Glomerular visceral epithelial cell (primary cell): ENCODE measurements around the gene ASH1L.
"Not testable (repeated sequence)": the region's sequence is repeated elsewhere in the genome, so short reads cannot be mapped to it uniquely, and the experiment has no call there.

ENCODE experiments used
- DNase-seq: peaks from one replicate; pipeline ENCODE4 v3.0.0-alpha.2; 2016; ENCODE audit errors: extremely low spot score

The ASH1L gene

GRCh38 chr1:155328856-155329255 is 233.7 kb downstream of the ASH1L start:
- not testable (repeated sequence) for DNase-seq

GRCh38 chr1:155327981-155328380 is 234.6 kb downstream of the ASH1L start:
- no peak for DNase-seq

GRCh38 chr1:155326631-155327037 is 236.0 kb downstream of the ASH1L start:
- no peak for DNase-seq

GRCh38 chr1:155326020-155326526 is 236.5 kb downstream of the ASH1L start:
- DNase-seq, result no peak

- DNase-seq, result no peak
These were observed 237.1 kb downstream of the ASH1L start for GRCh38 chr1:155325603-155325893.

- peak; percentile 78 for DNase-seq
These were observed 237.6 kb downstream of the ASH1L start for GRCh38 chr1:155324717-155325602.

GRCh38 chr1:155324037-155324716 is 238.4 kb downstream of the ASH1L start:
- peak; percentile 99 for DNase-seq

GRCh38 chr1:155323729-155324036 is 238.9 kb downstream of the ASH1L start:
- DNase-seq, result peak; percentile 93

GRCh38 chr1:155322953-155323728 is 239.5 kb downstream of the ASH1L start:
- DNase-seq, result peak; percentile 98

- DNase-seq, result peak; percentile 49
These were observed 240.0 kb downstream of the ASH1L start for GRCh38 chr1:155322571-155322952.

- no peak for DNase-seq
These were observed 240.7 kb downstream of the ASH1L start for GRCh38 chr1:155321639-155322503.

GRCh38 chr1:155320661-155321617 is 241.7 kb downstream of the ASH1L start, which contains the start of gene RUSC1:
Gene RUSC1, plus strand, starts transcription at chr1:155320894. Its CDS starts 880 bp downstream, at chr1:155321774.
- no peak for DNase-seq

GRCh38 chr1:155320252-155320651 is 242.4 kb downstream of the ASH1L start:
- no peak for DNase-seq

GRCh38 chr1:155319536-155319935 is 243.1 kb downstream of the ASH1L start:
- no peak for DNase-seq

GRCh38 chr1:155318082-155318481 is 244.5 kb downstream of the ASH1L start:
- no peak for DNase-seq

GRCh38 chr1:155316922-155317321 is 245.7 kb downstream of the ASH1L start:
- no peak for DNase-seq

- DNase-seq, result no peak
These were observed 249.3 kb downstream of the ASH1L start for GRCh38 chr1:155313261-155313660.

GRCh38 chr1:155309423-155310021 is 253.1 kb downstream of the ASH1L start:
- DNase-seq, result peak; percentile 32

GRCh38 chr1:155308493-155309422 is 253.8 kb downstream of the ASH1L start, which contains the start of gene FDPS:
Gene FDPS, plus strand, starts transcription at chr1:155308866. Its CDS starts 924 bp downstream, at chr1:155309790.
- peak; percentile 99 for DNase-seq
